Upper lobe of right lung (tissue), 1 donor: ENCODE results near the gene SMO. TPM values are rescaled to one million over a fixed set of nuclear protein-coding genes. Genes with fewer than 3 reads are reported as not detected.

ENCODE experiments used
- ATAC-seq: fragments of 200-7000 bp; cut with Tn5 transposase; one replicate; pipeline ENCODE4 v1.9.1; 2020; ENCODE audit warnings: mild to moderate bottlenecking, moderate library complexity
- DNase-seq: peaks from one replicate; pipeline ENCODE4 v3.0.0-alpha.2; 2020
- H3K27ac ChIP-seq: fragments of 200-600 bp; one replicate; pipeline ENCODE4 v1.8.0; 2022
- H3K27me3 ChIP-seq: fragments of 200-600 bp; one replicate; pipeline ENCODE4 v1.8.0; 2022; ENCODE audit warnings: mild to moderate bottlenecking
- H3K36me3 ChIP-seq: fragments of 200-600 bp; one replicate; pipeline ENCODE4 v1.8.0; 2022
- H3K4me1 ChIP-seq: fragments of 200-600 bp; one replicate; pipeline ENCODE4 v1.8.0; 2022
- H3K4me3 ChIP-seq: fragments of 200-600 bp; one replicate; pipeline ENCODE4 v1.8.0; 2022; ENCODE audit warnings: mild to moderate bottlenecking
- H3K9me3 ChIP-seq: fragments of 200-600 bp; one replicate; pipeline ENCODE4 v1.8.0; 2022
- intact Hi-C: fragments of 100-400 bp; cut with DNase I; formaldehyde crosslinking; loops from one replicate; pipeline ENCODE4 v1.11.0; 2022
- total RNA-seq: library from RNA; stranded (reverse); fragmentation: NEBNext Ultra II Directional; extraction: Animal tissue kit (Norgen Biotek cat#: 25700); gene quantifications from one replicate; pipeline ENCODE4 v1.2.1, GENCODE V29; 2021
- TF ChIP-seq, protein P1 (sequence below): fragments of 200-600 bp; IDR thresholded peaks from one replicate; pipeline ENCODE4 v1.8.0; 2022; ENCODE audit warnings: antibody characterized with exemption
- donor health status: DM: no; HTN: yes; CAD: no; lungs with severe emphysema.

The SMO gene
- total RNA-seq, 1 donor from 2014 or later = 4.0 TPM

DNA sequence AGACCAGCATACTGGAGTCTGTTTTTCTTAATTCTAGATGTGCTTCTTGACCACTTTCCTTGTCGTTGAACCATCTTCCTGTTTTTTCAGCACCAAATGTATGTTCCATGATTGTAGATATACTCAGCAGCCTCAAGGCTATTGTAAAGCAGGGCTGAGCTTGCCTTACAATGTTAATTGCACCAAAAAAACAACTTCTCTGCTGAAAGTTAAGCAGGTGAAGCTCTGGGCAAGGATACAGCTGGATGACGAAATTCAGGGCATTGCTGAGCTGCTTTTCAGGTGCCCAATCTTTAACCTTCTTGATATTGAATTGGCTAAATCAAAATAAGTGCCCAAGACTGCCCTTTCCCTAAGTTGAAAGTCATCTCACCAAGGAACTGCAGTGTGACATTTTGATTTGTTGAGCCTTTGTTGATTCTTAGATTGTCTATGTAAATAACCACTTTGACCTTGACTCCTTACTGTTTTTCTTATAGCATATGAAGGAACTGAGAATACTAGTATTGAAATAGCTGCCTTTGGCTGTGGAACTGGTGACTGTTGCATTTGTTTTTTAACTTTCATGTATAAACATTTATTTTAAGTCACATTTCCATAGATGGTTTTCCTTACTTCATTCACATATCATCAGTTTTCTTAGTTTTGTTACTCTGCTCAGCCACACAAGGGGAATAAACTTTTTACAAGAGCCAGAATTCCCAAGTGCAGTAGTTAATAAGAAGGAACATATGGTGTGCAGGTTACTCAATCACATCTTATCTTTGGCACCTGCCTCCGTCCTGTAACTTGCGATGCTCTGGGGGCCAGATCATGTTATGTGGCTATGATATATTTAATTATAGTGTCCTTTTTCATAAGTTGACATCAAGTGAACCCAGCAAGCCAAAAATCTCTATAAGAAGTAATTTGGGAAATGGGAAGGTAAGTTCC, 39.5 kb downstream of the SMO start:
- intact Hi-C loops = no loop called here
- Histone ChIP-seq H3K36me3 (no peaks in the 10 kb centered on the region), H3K4me1 (peaks cover 6% of the 10 kb centered on the region), H3K27ac (no peak overlapping the region), H3K27me3 (no peaks in the 10 kb centered on the region), H3K9me3 (no peaks in the 10 kb centered on the region), H3K4me3 (no peak overlapping the region)
- ATAC-seq = no peak
- DNase-seq = no peak
- TF ChIP-seq, protein P1, sequence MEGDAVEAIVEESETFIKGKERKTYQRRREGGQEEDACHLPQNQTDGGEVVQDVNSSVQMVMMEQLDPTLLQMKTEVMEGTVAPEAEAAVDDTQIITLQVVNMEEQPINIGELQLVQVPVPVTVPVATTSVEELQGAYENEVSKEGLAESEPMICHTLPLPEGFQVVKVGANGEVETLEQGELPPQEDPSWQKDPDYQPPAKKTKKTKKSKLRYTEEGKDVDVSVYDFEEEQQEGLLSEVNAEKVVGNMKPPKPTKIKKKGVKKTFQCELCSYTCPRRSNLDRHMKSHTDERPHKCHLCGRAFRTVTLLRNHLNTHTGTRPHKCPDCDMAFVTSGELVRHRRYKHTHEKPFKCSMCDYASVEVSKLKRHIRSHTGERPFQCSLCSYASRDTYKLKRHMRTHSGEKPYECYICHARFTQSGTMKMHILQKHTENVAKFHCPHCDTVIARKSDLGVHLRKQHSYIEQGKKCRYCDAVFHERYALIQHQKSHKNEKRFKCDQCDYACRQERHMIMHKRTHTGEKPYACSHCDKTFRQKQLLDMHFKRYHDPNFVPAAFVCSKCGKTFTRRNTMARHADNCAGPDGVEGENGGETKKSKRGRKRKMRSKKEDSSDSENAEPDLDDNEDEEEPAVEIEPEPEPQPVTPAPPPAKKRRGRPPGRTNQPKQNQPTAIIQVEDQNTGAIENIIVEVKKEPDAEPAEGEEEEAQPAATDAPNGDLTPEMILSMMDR = no peak

DNA sequence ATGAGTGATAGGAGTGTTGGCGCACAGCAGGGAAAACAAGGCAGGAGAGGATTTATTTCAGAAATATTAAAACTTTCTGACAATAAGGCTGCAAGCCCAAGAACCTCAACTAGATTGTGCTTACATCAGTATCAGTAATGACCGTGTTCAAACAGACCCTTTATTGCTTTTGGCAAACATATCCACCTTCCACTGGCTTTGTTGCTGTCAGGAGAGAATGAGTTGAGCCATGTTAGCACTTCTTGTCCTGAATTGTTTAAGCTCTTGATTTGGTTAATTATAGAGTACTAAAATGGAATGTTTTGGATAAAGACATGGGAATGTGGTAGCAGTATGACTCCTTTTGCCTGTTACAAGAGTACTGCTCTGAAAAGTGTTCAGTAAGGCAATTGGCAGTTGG, 40.2 kb downstream of the SMO start:
- Histone ChIP-seq H3K4me3 (no peak overlapping the region), H3K4me1 (peaks cover 6% of the 10 kb centered on the region), H3K27ac (no peak overlapping the region), H3K27me3 (no peaks in the 10 kb centered on the region), H3K9me3 (no peaks in the 10 kb centered on the region), H3K36me3 (no peaks in the 10 kb centered on the region)
- intact Hi-C loops = no loop called here
- TF ChIP-seq, protein P1 = no peak
- no peak for ATAC-seq
- no peak for DNase-seq

DNA sequence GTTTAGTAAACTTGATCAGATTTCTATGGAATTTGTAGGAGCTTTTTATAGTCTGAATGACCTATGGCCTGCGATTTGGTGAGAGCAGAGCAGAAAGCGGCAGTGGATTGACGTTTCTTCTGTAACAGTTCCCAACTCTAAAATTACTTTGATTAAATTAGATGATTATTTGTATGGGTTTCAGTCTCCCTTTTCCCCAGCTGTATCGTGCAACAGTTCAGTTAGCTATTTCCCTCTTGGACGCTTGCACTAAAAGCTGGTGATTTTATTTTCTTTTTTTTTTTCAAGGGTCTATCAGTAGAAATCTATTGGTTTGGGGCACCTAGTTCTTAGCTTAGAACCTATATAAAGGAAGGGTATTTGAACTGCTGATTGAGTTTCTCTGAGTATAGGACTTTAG, 43.2 kb downstream of the SMO start:
- Histone ChIP-seq H3K9me3 (no peaks in the 10 kb centered on the region), H3K27me3 (no peaks in the 10 kb centered on the region), H3K4me3 (no peak overlapping the region), H3K36me3 (no peaks in the 10 kb centered on the region), H3K27ac (no peak overlapping the region), H3K4me1 (no peaks in the 10 kb centered on the region)
- ATAC-seq (no peak), DNase-seq (no peak)
- intact Hi-C loops = no loop called here
- TF ChIP-seq, protein P1 = no peak

DNA sequence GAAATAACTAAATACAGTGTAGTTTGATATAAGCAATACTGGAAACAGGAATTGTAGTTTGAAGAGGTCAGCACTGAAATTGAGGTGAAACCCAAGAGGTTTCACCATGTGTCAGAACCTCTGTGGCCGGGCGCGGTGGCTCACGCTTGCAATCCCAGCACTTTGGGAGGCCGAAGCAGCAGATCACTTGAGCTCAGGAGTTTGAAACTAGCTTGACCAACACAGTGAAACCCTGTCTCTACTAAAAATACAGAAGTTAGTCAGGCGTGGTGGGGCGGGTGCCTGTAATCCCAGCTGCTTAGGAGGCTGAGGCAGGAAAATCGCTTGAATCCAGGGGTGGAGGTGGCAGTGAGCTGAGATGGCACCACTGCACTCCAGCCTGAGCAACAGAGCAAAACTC, 50.1 kb downstream of the SMO start:
- TF ChIP-seq, protein P1 = no peak
- Histone ChIP-seq H3K9me3 (no peaks in the 10 kb centered on the region), H3K4me1 (no peaks in the 10 kb centered on the region), H3K36me3 (no peaks in the 10 kb centered on the region), H3K27me3 (no peaks in the 10 kb centered on the region), H3K27ac (no peak overlapping the region), H3K4me3 (no peak overlapping the region)
- DNase-seq = no peak
- ATAC-seq = peak; percentile 46
- intact Hi-C loops = no loop called here

DNA sequence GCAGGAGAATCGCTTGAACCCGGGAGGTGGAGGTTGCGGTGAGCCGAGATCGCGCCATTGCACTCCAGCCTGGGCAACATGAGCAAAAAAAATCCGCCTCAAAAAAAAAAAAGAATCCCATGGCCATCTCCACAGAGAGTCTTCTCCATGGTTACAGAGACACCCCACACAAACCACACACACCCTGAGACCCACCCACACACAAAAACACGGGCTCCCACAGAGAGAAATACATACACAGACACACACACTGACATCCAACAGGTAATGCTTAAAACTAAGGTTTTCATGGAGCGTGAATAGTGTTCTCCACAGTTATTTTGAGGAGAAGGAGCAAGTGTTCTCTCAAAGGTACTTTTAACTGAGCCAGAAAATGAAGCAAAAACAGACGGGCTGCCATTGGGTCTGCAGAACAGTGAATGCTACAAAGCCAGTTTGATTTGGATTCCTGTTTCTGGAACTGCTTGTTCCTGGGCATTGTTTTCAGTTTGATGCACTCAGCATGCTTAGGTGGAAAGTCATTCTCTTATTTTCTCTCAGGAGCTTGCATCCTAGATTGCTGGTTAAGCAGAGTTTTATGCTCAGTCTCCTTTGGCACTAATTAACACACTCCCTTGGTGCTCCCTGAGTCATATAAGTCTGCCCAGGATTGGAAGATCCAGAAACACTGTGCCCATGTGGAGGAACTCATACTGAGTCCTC, 51.8 kb downstream of the SMO start:
- H3K9me3 ChIP-seq = no peaks in the 10 kb centered on the region
- no peak for ATAC-seq
- H3K4me3 ChIP-seq = no peak overlapping the region
- H3K27me3 ChIP-seq = no peaks in the 10 kb centered on the region
- H3K27ac ChIP-seq = no peak overlapping the region
- intact Hi-C loops = no loop called here
- TF ChIP-seq, protein P1 = no peak
- no peaks in the 10 kb centered on the region for H3K4me1 ChIP-seq
- H3K36me3 ChIP-seq = no peaks in the 10 kb centered on the region
- no peak for DNase-seq
